Gastrocnemius medialis (tissue), 4 donors: ENCODE data around the gene C16orf87.

Experiments
- CTCF ChIP-seq, 5 experiments: fragments of 450-650 bp in 3 of 5; fragments of 200-600 bp in 2 of 5; sonication (generic) in 2 of 5; IDR thresholded peaks in 4 of 5; conservative IDR thresholded peaks in 1 of 5; 1 replicate in 4 of 5; 2 replicates in 1 of 5; pipeline ENCODE4 v1.5.1; 2016 to 2019; ENCODE audit warnings: antibody characterized with exemption in 5 of 5, mild to moderate bottlenecking in 3 of 5, moderate library complexity in 3 of 5
- POLR2A ChIP-seq, 2 donors: fragments of 450-650 bp; IDR thresholded peaks; one replicate each; pipeline ENCODE4 v1.6.1; 2017; ENCODE audit warnings: antibody characterized with exemption in 2 of 2, mild to moderate bottlenecking in 2 of 2, moderate library complexity in 2 of 2

DNA sequence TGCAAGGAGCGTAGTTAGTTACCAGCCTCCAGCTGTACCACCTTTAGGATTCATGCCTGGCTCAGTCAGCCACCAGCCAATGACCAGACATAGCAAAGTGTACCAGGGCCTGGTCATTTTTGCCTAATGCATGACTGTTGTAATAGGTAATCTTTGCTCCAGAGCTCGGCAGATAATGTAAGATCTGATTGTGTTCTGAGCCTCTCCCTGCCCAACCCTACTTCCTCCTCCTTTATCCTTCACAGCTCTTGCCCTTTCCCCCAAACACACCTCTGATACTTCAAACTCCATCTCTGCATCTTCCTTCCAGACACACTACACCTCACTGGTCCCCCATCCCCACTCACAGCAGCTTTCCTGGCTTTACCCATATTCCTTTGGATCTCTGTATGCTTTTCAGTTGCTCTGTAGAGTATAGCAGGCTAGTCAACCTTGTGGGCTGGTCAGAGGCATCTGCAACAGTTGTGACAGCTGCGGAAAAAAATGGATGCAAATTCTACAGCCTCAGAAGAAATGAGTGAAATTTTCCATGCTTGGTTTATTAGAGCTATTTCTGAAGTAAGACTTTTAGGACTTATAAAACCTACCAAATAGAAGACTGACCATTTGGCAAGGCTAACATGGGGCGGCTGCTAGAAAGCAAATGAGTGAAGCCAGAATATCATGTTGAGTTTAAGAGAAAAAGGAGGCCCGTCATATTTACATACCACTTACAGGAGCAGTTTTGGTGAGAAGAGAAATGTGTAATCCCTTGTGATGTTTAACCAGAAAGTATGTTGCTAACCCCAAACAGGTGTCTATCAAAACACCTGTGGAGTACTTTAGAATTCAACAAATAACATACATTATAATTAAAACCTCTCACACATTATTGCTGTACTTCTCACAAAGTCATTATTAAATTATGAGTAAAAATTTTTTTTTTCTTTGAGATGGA lies 19.9 kb upstream of the C16orf87 start:
- TF ChIP-seq POLR2A (IDR thresholded peaks at IDR 0.05) (no peak), CTCF (IDR thresholded peaks at IDR 0.05 in 4 of 5, conservative IDR thresholded peaks at IDR 0.05 in 1 of 5) (no peak)
